ENCODE results near the gene COPZ2.
"Not testable (repeated sequence)": the region's sequence is repeated elsewhere in the genome, so short reads cannot be mapped to it uniquely, and the experiment has no call there.

COPZ2 gene

GRCh38 chr17:48071654-48072053 lies 34.1 kb upstream of the COPZ2 start:
- peaks cover 6% of the 10 kb centered on the region for H3K36me3 ChIP-seq (ENCODE audit: control insufficient read depth, insufficient read depth, low read length)
- DNase-seq (ENCODE audit: extremely low read depth, insufficient read length), result no peak
- no peak for TF ChIP-seq CTCF (IDR thresholded peaks at IDR 0.05; ENCODE audit: insufficient read depth, low read length, poor library complexity, severe bottlenecking)

GRCh38 chr17:48070195-48070594 lies 32.6 kb upstream of the COPZ2 start:
- DNase-seq (ENCODE audit: extremely low read depth, insufficient read length), result no peak
- Histone ChIP-seq H3K4me3 (replicated peaks; ENCODE audit: low read depth, low read length) (no peak overlapping the region), H3K36me3 (ENCODE audit: control insufficient read depth, insufficient read depth, low read length) (peaks cover 7% of the 10 kb centered on the region), H3K27me3 (replicated peaks; ENCODE audit: control insufficient read depth, insufficient read depth, low read length) (no peaks in the 10 kb centered on the region)
- no peak for TF ChIP-seq CTCF (IDR thresholded peaks at IDR 0.05; ENCODE audit: insufficient read depth, low read length, poor library complexity, severe bottlenecking)

More at GRCh38 chr17:48071654-48072053, 34.1 kb upstream of the COPZ2 start:
- no peak overlapping the region for H3K4me3 ChIP-seq (replicated peaks; ENCODE audit: low read depth, low read length)
- no peaks in the 10 kb centered on the region for H3K27me3 ChIP-seq (replicated peaks; ENCODE audit: control insufficient read depth, insufficient read depth, low read length)

DNA sequence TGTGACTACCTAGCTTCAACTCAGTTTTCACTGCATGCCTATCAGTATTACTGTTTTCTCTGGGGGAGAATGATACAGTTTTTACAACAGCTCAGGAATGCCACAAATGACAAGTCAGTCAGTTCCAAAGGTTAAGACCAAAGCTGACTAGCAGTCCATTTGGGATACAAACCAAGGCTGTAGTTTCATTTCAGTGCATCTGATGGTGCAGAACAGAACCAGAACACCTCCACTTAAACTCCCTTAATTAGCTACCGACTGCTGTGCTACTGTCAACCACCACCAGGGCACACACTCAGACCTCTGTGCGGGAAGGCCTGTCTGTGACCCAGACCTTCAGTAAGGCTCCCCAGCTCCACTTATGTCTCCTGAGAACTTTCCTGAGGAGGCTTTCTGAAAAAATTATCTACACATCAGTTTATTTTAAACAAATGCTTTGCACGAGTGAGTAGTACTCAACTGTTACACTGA lies 30.9 kb upstream of the COPZ2 start:
- TF ChIP-seq CTCF (IDR thresholded peaks at IDR 0.05; ENCODE audit: insufficient read depth, low read length, poor library complexity, severe bottlenecking), result peak; percentile 35
- Histone ChIP-seq H3K27me3 (replicated peaks; ENCODE audit: control insufficient read depth, insufficient read depth, low read length) (no peaks in the 10 kb centered on the region), H3K4me3 (replicated peaks; ENCODE audit: low read depth, low read length) (no peak overlapping the region), H3K36me3 (ENCODE audit: control insufficient read depth, insufficient read depth, low read length) (peaks cover 6% of the 10 kb centered on the region)
- DNase-seq (ENCODE audit: extremely low read depth, insufficient read length), result no peak

- H3K4me3 ChIP-seq (replicated peaks; ENCODE audit: low read depth, low read length); DNase-seq (ENCODE audit: extremely low read depth, insufficient read length); H3K27me3 ChIP-seq (replicated peaks; ENCODE audit: control insufficient read depth, insufficient read depth, low read length); H3K36me3 ChIP-seq (ENCODE audit: control insufficient read depth, insufficient read depth, low read length): not testable (repeated sequence)
Measured at GRCh38 chr17:48067808-48068207, 30.2 kb upstream of the COPZ2 start.

DNA sequence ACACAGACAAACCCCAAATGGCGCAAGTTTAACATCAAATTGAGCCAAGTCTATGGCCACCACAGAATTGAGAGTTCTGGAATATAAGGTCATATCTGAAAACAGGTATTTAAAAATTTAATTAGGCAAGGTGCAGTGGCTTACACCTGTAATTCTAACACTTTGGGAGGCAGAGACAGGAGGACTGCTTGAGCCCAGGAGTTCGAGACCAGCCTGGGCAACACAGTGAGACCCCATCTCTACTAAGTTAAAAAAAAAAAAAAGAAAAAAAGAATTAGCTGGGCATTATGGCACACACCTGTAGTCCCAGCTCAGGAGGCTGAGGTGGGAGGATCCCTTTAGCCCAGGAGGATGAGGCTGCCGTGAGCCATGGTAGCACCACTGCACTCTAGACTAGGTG lies 29.6 kb upstream of the COPZ2 start:
- peaks cover 8% of the 10 kb centered on the region for H3K36me3 ChIP-seq (ENCODE audit: control insufficient read depth, insufficient read depth, low read length)
- DNase-seq (ENCODE audit: extremely low read depth, insufficient read length), result no peak
- no peaks in the 10 kb centered on the region for H3K27me3 ChIP-seq (replicated peaks; ENCODE audit: control insufficient read depth, insufficient read depth, low read length)
- no peak overlapping the region for H3K4me3 ChIP-seq (replicated peaks; ENCODE audit: low read depth, low read length)
- TF ChIP-seq CTCF (IDR thresholded peaks at IDR 0.05; ENCODE audit: insufficient read depth, low read length, poor library complexity, severe bottlenecking), result no peak

GRCh38 chr17:48066656-48067055 lies 29.1 kb upstream of the COPZ2 start:
- H3K4me3 ChIP-seq (replicated peaks; ENCODE audit: low read depth, low read length), result no peak overlapping the region
- no peak for DNase-seq (ENCODE audit: extremely low read depth, insufficient read length)
- TF ChIP-seq CTCF (IDR thresholded peaks at IDR 0.05; ENCODE audit: insufficient read depth, low read length, poor library complexity, severe bottlenecking), result no peak
- no peaks in the 10 kb centered on the region for H3K27me3 ChIP-seq (replicated peaks; ENCODE audit: control insufficient read depth, insufficient read depth, low read length)
- peaks cover 8% of the 10 kb centered on the region for H3K36me3 ChIP-seq (ENCODE audit: control insufficient read depth, insufficient read depth, low read length)

Measured in GM06990 (cell line).